Inflammatory macrophage treated with lipopolysaccharide for 4 hours (primary cell): Measurements from ENCODE around the gene BARX1.
"Not testable (repeated sequence)": the region's sequence is repeated elsewhere in the genome, so short reads cannot be mapped to it uniquely, and the experiment has no call there.

Source experiments
- DNase-seq: peaks from one replicate; pipeline ENCODE4 v3.0.0-alpha.2; 2020

Gene BARX1, protein sequence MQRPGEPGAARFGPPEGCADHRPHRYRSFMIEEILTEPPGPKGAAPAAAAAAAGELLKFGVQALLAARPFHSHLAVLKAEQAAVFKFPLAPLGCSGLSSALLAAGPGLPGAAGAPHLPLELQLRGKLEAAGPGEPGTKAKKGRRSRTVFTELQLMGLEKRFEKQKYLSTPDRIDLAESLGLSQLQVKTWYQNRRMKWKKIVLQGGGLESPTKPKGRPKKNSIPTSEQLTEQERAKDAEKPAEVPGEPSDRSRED

GRCh38 chr9:93955111-93955980 lies at the start of gene BARX1:
Gene BARX1 (minus strand): TSS chr9:93955355. CDS start chr9:93955146, 209 bp downstream.
- no peak for DNase-seq

GRCh38 chr9:94002316-94003140 lies 47.4 kb upstream of the BARX1 start:
- peak; percentile 38 for DNase-seq

DNA sequence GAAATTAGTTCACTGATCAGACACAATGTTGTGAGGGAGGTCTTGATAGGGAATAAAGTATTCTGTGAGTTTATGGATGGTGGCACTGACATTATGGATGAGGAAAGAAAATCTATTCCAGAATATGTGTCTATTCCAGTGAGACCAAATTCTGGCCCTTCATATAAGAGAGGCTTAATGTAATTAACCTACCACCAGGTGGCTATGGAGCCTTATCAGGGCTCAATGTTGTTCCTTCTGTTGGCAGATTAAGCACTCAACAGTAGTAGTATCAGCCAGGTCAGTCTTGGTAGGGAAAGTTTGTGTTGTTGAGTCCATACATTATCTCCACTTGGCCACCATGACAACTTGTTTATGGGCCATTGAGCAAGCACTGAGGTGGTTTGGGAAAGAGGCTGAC lies 41.7 kb upstream of the BARX1 start:
- no peak for DNase-seq

- DNase-seq = no peak
Observed at GRCh38 chr9:93996367-93996766, 41.2 kb upstream of the BARX1 start.

GRCh38 chr9:93994545-93994944 lies 39.4 kb upstream of the BARX1 start:
- DNase-seq = no peak

DNA sequence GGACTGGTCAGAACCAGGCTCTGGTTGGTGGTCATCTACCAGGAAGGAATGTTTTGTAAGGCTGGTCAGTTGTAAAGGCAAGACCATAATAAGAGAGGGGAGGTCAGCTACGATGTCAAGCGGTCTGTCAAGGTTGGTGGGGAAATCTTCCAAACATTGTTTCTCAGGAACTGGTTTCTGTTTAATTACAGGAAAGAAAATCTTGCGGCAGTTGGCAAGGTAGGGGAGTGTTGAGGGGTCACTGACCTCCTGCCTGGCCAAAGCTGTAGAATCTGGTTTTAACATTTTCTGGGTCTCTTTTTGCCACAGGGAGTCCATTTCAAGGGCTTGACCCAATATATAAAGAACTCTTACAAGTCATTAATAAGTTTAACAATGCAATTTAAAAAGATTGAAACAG lies 39.0 kb upstream of the BARX1 start:
- no peak for DNase-seq

DNA sequence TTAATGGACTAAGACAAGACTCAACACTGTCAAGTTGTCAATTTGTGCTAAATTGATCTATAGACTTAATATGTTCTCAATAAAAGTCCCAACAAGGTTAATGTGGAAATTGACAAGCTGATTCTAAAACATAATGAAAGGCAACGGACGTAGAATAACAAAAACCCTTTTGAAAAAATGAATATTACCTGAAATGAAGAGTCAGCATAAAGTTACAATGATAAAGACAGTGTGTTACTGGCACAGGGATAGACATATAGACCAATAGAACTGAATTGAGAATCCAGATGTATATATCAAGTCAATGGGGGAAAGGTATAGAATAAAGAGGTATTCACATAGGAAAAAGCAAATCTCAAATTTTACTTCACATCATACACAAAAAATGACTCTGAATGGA lies 37.7 kb upstream of the BARX1 start:
- DNase-seq = no peak

GRCh38 chr9:93990448-93990847 lies 35.3 kb upstream of the BARX1 start:
- no peak for DNase-seq

- no peak for DNase-seq
Observed at GRCh38 chr9:93988056-93988455, 32.9 kb upstream of the BARX1 start.

DNA sequence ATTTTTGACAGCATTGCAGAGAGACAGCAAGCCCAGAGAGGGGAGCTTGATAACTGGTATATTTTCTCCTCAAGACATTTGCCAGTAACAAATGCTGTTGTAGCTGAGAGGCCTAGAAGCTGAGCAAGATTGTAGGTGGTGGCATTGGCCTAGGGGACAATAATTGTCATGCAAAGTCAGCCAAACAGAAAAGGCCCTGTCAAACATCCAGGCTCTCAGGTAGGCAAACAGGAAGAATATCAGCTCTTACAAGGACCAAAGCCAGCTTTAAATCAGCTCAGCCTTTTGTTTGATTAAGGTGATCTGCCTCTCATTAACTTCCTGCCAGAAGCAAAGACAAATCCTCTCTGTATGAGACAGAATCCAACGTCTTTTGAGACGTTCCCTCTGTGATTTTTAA lies 29.7 kb upstream of the BARX1 start:
- DNase-seq = no peak

GRCh38 chr9:93983875-93984274 lies 28.7 kb upstream of the BARX1 start:
- DNase-seq = no peak

GRCh38 chr9:93979721-93980120 lies 24.6 kb upstream of the BARX1 start:
- DNase-seq = no peak

GRCh38 chr9:93978551-93978950 lies 23.4 kb upstream of the BARX1 start:
- DNase-seq = no peak

DNA sequence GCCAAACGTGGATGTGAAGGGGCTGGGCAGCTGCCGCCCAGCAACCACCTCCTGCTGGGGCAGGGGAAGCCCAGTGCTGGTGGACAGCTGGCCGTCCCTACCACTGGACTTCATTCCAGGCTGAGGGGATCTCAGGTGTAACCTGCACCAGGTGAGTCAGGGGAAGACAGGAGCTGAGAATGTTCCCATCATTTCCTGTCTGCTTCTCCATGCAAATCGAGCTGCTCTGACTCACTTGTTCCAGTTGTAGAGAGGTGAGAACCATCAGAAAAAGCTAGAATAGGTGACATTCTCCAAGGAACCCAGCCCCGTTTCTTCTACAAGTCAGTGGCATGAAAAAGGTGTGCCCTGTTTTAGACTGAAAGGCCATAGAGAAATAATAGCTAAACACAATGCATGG lies 21.8 kb upstream of the BARX1 start:
- no peak for DNase-seq

- no peak for DNase-seq
Observed at GRCh38 chr9:93976081-93976480, 20.9 kb upstream of the BARX1 start.

DNA sequence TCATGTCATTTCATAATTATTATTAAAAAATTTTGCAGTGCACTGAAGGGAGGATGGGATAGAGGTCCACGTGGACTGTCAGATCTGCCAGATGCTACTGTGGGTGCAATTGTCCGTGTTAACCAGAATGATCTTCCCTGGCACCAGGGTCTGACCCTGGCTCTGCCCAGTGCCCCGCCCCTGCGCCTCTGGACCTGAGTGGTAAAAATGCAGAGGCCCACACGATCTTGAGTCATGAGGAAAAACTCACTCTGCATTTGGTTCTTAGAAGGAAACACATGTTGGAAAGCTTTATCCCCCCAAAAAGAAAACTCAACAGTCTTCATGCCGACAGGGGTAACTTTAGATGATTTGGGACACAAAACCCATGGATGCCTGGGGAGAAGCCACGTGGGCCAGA lies 20.1 kb upstream of the BARX1 start:
- DNase-seq = no peak

- DNase-seq = no peak
Observed at GRCh38 chr9:93974151-93974550, 19.0 kb upstream of the BARX1 start.

DNA sequence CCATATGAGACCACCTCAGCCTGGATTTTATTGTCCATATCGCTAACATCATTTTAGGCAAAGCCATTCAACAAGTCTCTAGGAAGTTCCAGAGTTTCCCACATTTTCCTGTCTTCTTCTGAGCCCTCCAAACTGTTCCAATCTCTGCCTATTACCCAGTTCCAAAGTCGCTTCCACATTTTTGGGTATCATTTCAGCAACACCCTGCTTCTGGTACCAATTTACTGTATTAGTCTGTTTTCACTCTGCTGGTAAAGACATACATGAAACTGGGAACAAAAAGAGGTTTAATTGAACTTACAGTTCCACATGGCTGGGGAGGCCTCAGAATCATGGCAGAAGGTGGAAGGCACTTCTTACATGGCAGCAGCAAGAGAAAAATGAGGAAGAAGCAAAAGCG lies 17.5 kb upstream of the BARX1 start:
- not testable (repeated sequence) for DNase-seq

DNA sequence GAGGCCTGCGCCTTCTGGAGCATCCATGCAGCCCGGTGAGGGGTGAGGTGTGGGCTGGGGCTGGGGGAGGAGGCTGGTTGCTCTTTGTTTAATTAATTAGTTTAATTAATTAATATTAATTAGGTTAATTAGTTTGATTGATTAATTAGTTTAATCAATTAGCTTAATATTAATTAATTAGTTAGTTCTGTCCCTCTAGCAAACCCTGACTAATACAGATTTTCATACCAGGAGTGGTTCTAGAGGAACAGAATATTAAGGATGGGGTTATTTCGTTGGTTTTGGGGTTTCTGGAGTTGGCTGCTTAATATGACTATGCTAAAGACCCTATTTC lies 14.1 kb upstream of the BARX1 start:
- no peak for DNase-seq

DNA sequence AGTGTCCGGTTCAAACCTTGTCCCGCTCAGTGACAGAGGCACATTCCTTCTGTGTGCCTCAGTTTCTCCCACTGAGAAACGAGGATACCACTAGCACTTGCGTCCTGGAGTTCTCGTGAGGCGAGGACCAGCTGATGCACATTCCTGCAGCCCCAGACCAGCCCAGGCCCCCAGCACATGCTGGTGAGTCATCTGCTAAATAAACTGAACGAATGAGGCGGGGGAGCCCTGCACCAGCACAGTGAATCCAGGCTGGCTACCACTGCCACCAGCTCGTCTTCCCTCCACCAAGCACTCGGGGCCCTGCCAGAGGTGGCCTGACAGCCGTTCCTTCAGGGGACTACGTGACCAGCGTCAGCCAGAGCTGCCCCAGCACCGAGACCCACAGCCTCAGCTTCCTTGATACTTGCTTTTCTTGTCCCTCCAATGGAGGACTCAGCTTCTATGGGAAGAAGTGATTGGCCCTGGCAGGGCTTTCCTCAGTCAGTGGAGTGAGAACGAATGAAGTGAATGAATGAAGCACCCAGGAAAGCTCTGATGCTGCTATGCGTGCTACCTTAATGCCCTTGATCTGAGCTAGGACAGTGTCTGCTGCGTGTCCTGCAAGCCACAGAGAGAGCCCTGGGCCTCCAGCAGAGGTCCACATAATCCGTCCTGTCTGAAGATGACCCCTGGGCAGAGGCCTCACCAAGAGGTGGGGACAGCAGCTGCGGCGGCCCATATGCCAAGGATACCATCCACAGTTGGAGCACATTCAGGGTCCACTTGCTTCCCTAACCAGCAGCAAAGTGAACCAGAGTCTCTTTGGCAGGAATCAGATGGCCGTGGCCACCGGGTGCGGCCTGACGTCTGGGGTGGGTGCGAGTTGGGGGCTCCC lies 13.5 kb upstream of the BARX1 start:
- DNase-seq = no peak

GRCh38 chr9:93967020-93967803 lies 12.1 kb upstream of the BARX1 start:
- DNase-seq = no peak
